Panc1 (cell line): ENCODE measurements around the gene FMN2. TPM values are rescaled to one million over a fixed set of nuclear protein-coding genes. Genes with fewer than 3 reads are reported as not detected.

Experiments used
- ATAC-seq: fragments of 200-7000 bp; cut with Tn5 transposase; 2 replicates; pipeline ENCODE4 v1.9.1; 2020; ENCODE audit warnings: mild to moderate bottlenecking, moderate library complexity
- BruUV-seq: library from RNA; stranded (reverse); fragments of 400-500 nt; replicated peaks from 2 replicates; lab custom pipeline; 2021; lab: Mats Ljungman, UMichigan
- CTCF ChIA-PET: fragments of 300-600 bp; sonication (Branson Sonifier 250); formaldehyde crosslinking; loops from one replicate; lab custom pipeline; 2022; ENCODE audit warnings: antibody characterized with exemption; lab: Charles Lee
- POLR2A ChIA-PET: fragments of 300-600 bp; sonication (Branson Sonifier 250); formaldehyde crosslinking; loops from one replicate; lab custom pipeline; 2022; ENCODE audit warnings: antibody characterized with exemption; lab: Charles Lee
- DNase-seq: peaks from one replicate; pipeline ENCODE4 v3.0.0-alpha.2; 2010; ENCODE audit warnings: low read depth, low spot score
- H3K27ac ChIP-seq: 2 replicates; pipeline ENCODE4 v1.5.1; 2011; ENCODE audit warnings: mild to moderate bottlenecking, low read length, inconsistent platforms
- H3K27me3 ChIP-seq: fragments of 200-500 bp; sonication (Bioruptor generic); 2 replicates; pipeline ENCODE4 v1.6.0; 2014; ENCODE audit warnings: low read length, inconsistent platforms; ENCODE audit not compliant: control insufficient read depth, insufficient read depth
- H3K36me3 ChIP-seq: fragments of 200-500 bp; sonication (Bioruptor generic); 2 replicates; pipeline ENCODE4 v1.5.1; 2014; ENCODE audit warnings: inconsistent platforms, mild to moderate bottlenecking, low read length, moderate library complexity; ENCODE audit not compliant: control insufficient read depth, insufficient read depth
- H3K4me1 ChIP-seq: 2 replicates; pipeline ENCODE4 v1.5.1; 2011; ENCODE audit warnings: inconsistent platforms, mild to moderate bottlenecking, low read length, moderate library complexity; ENCODE audit not compliant: control insufficient read depth, insufficient read depth
- H3K4me3 ChIP-seq, 2 experiments: 2 replicates each; pipeline ENCODE4 v1.5.1; 2011 to 2012; ENCODE audit warnings: low read depth in 2 of 2, low read length in 2 of 2, mild to moderate bottlenecking in 2 of 2, inconsistent platforms in 1 of 2, moderate library complexity in 1 of 2
- H3K9me3 ChIP-seq: fragments of 200-500 bp; sonication (Bioruptor generic); 2 replicates; pipeline ENCODE4 v1.5.1; 2014; ENCODE audit warnings: low read depth, mild to moderate bottlenecking, inconsistent platforms, low read length, moderate library complexity; ENCODE audit not compliant: control insufficient read depth, insufficient read depth
- POLR2AphosphoS5 ChIP-seq: IDR thresholded peaks from 2 replicates; pipeline ENCODE4 v1.6.1; 2012; ENCODE audit warnings: mild to moderate bottlenecking, low read depth, low read length, moderate library complexity
- SIN3A ChIP-seq: IDR thresholded peaks from 2 replicates; pipeline ENCODE4 v1.6.1; 2012; ENCODE audit warnings: low read depth, mild to moderate bottlenecking, low read length, moderate library complexity, borderline replicate concordance; ENCODE audit not compliant: insufficient read depth
- TCF7L2 ChIP-seq: IDR thresholded peaks from 2 replicates; pipeline ENCODE4 v1.6.1; 2011; ENCODE audit warnings: mild to moderate bottlenecking, low read depth, low read length, inconsistent platforms
- in situ Hi-C: cut with HindIII; loops from 2 replicates; pipeline ENCODE4 v1.10.0; 2016; ENCODE audit warnings: low sequenced_read_pairs, low pct_unique_long_range_greater_than_20kb
- intact Hi-C: fragments of 100-400 bp; cut with micrococcal nuclease; formaldehyde crosslinking; loops from one replicate; pipeline ENCODE4 v1.10.0; 2022; ENCODE audit not compliant: unreplicated experiment
- total RNA-seq: library from RNA; stranded (reverse); gene quantifications from one replicate; pipeline ENCODE4 v1.2.1, GENCODE V29; 2021; ENCODE audit not compliant: unreplicated experiment
- TF ChIP-seq, protein P1 (sequence below), 2 experiments: IDR thresholded peaks; 2 replicates each; pipeline ENCODE4 v1.6.1; 2011 to 2012; ENCODE audit warnings: low read depth in 2 of 2, control low read depth in 1 of 2, low read length in 1 of 2, mild to moderate bottlenecking in 1 of 2, moderate library complexity in 1 of 2; ENCODE audit not compliant: insufficient read depth in 1 of 2
- TF ChIP-seq, protein P2 (sequence below): fragments of 450-650 bp; IDR thresholded peaks from 2 replicates; pipeline ENCODE4 v1.5.1; 2017; ENCODE audit warnings: mild to moderate bottlenecking

The FMN2 gene
- total RNA-seq, 1 experiment from 2014 or later: 1.9 TPM

GRCh38 chr1:240295811-240296210 lies 204.1 kb downstream of the FMN2 start:
- CTCF ChIA-PET: no interaction called here
- no peak for ATAC-seq

DNA sequence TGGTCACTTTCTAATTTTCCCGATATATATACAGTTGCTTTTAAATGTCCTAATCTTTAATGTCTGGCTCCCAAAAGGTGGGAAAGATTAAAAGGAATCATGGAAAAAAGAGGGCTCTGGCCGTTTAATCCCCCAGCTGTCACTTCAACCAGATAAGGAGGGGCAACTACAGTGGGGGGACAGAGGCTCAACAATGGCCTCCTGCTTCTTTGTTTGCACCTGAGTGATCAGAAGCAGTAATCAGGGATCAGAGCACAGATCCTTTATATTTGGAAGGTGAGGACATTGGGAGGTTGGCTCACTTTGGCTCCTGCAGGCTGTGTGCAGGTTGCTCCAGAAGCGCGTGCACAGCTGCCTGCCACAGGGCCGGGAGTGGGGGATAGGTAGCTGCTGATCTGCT lies 212.8 kb downstream of the FMN2 start:
- no peaks in the 10 kb centered on the region for H3K27me3 ChIP-seq
- no peak overlapping the region for H3K27ac ChIP-seq
- no peak overlapping the region for H3K4me3 ChIP-seq
- H3K9me3 ChIP-seq: no peaks in the 10 kb centered on the region
- CTCF ChIA-PET: no interaction called here
- in situ Hi-C loops (no loop called here), intact Hi-C loops (no loop called here)
- ATAC-seq (no peak), DNase-seq (no peak)
- H3K36me3 ChIP-seq: no peaks in the 10 kb centered on the region
- BruUV-seq: no TSS peak
- POLR2A ChIA-PET: no interaction called here
- no peaks in the 10 kb centered on the region for H3K4me1 ChIP-seq
- TF ChIP-seq POLR2AphosphoS5: no peak
- no peak for TF ChIP-seq SIN3A

More at GRCh38 chr1:240295811-240296210, 204.1 kb downstream of the FMN2 start:
- in situ Hi-C loops (no loop called here), intact Hi-C loops (no loop called here)
- Histone ChIP-seq H3K27me3 (no peaks in the 10 kb centered on the region), H3K27ac (no peak overlapping the region), H3K4me1 (no peaks in the 10 kb centered on the region), H3K9me3 (no peaks in the 10 kb centered on the region), H3K36me3 (no peaks in the 10 kb centered on the region), H3K4me3 (no peak overlapping the region)
- TF ChIP-seq, protein P1, sequence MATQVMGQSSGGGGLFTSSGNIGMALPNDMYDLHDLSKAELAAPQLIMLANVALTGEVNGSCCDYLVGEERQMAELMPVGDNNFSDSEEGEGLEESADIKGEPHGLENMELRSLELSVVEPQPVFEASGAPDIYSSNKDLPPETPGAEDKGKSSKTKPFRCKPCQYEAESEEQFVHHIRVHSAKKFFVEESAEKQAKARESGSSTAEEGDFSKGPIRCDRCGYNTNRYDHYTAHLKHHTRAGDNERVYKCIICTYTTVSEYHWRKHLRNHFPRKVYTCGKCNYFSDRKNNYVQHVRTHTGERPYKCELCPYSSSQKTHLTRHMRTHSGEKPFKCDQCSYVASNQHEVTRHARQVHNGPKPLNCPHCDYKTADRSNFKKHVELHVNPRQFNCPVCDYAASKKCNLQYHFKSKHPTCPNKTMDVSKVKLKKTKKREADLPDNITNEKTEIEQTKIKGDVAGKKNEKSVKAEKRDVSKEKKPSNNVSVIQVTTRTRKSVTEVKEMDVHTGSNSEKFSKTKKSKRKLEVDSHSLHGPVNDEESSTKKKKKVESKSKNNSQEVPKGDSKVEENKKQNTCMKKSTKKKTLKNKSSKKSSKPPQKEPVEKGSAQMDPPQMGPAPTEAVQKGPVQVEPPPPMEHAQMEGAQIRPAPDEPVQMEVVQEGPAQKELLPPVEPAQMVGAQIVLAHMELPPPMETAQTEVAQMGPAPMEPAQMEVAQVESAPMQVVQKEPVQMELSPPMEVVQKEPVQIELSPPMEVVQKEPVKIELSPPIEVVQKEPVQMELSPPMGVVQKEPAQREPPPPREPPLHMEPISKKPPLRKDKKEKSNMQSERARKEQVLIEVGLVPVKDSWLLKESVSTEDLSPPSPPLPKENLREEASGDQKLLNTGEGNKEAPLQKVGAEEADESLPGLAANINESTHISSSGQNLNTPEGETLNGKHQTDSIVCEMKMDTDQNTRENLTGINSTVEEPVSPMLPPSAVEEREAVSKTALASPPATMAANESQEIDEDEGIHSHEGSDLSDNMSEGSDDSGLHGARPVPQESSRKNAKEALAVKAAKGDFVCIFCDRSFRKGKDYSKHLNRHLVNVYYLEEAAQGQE (IDR thresholded peaks at IDR 0.05; ENCODE audit: insufficient read depth in 1 of 2, low read depth in 2 of 2, low read length in 1 of 2): no peak
- DNase-seq: no peak
- BruUV-seq: no TSS peak
- POLR2A ChIA-PET: no interaction called here

- BruUV-seq: no TSS peak
- Histone ChIP-seq H3K36me3 (no peaks in the 10 kb centered on the region), H3K4me3 (no peak overlapping the region), H3K4me1 (no peaks in the 10 kb centered on the region), H3K9me3 (no peaks in the 10 kb centered on the region), H3K27me3 (no peaks in the 10 kb centered on the region), H3K27ac (no peak overlapping the region)
- ChIA-PET POLR2A (no interaction called here), CTCF (no interaction called here)
- DNase-seq (no peak), ATAC-seq (no peak)
- in situ Hi-C loops: no loop called here
- intact Hi-C loops: no loop called here
- no peak for TF ChIP-seq POLR2AphosphoS5
- TF ChIP-seq, protein P1 (IDR thresholded peaks at IDR 0.05; ENCODE audit: insufficient read depth in 1 of 2, low read depth in 2 of 2, low read length in 1 of 2): no peak
- TF ChIP-seq, protein P2, sequence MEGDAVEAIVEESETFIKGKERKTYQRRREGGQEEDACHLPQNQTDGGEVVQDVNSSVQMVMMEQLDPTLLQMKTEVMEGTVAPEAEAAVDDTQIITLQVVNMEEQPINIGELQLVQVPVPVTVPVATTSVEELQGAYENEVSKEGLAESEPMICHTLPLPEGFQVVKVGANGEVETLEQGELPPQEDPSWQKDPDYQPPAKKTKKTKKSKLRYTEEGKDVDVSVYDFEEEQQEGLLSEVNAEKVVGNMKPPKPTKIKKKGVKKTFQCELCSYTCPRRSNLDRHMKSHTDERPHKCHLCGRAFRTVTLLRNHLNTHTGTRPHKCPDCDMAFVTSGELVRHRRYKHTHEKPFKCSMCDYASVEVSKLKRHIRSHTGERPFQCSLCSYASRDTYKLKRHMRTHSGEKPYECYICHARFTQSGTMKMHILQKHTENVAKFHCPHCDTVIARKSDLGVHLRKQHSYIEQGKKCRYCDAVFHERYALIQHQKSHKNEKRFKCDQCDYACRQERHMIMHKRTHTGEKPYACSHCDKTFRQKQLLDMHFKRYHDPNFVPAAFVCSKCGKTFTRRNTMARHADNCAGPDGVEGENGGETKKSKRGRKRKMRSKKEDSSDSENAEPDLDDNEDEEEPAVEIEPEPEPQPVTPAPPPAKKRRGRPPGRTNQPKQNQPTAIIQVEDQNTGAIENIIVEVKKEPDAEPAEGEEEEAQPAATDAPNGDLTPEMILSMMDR: no peak
- TF ChIP-seq SIN3A: no peak
- no peak for TF ChIP-seq TCF7L2
Measured at GRCh38 chr1:240306673-240307072, 215.0 kb downstream of the FMN2 start.
